Smooth muscle cell (in vitro differentiated cells): ENCODE results near the gene MISP3. TPM values are rescaled to one million over a fixed set of nuclear protein-coding genes. Genes with fewer than 3 reads are reported as not detected.

Experiments
- DNase-seq: peaks from one replicate; lab custom pipeline; 2025; ENCODE audit not compliant: unreplicated experiment; lab: John Stamatoyannopoulos, UW
- H2AFZ ChIP-seq: fragments of 200-600 bp; sonication (generic); 2 replicates; pipeline ENCODE4 v1.6.0; 2016; ENCODE audit warnings: antibody characterized with exemption, low read depth, mild to moderate bottlenecking
- H3F3A ChIP-seq: fragments of 200-600 bp; sonication (generic); 2 replicates; pipeline ENCODE4 v1.6.0; 2017; ENCODE audit warnings: antibody characterized with exemption, low read depth
- H3K27ac ChIP-seq: fragments of 200-600 bp; sonication (generic); 2 replicates; pipeline ENCODE4 v1.5.1; 2016; ENCODE audit warnings: low read depth, mild to moderate bottlenecking
- H3K27me3 ChIP-seq: fragments of 200-600 bp; sonication (generic); 2 replicates; pipeline ENCODE4 v1.6.1; 2016; ENCODE audit warnings: low read depth, mild to moderate bottlenecking
- H3K36me3 ChIP-seq: fragments of 200-600 bp; sonication (generic); 2 replicates; pipeline ENCODE4 v1.5.1; 2016; ENCODE audit warnings: low read depth
- H3K4me1 ChIP-seq: fragments of 200-600 bp; sonication (generic); 2 replicates; pipeline ENCODE4 v1.5.1; 2016; ENCODE audit warnings: low read depth
- H3K4me2 ChIP-seq: fragments of 200-600 bp; sonication (generic); 2 replicates; pipeline ENCODE4 v1.6.0; 2016; ENCODE audit warnings: mild to moderate bottlenecking
- H3K4me3 ChIP-seq: fragments of 200-600 bp; sonication (generic); 2 replicates; pipeline ENCODE4 v1.5.1; 2016; ENCODE audit warnings: mild to moderate bottlenecking
- H3K79me2 ChIP-seq: fragments of 200-600 bp; sonication (generic); 2 replicates; pipeline ENCODE4 v1.6.0; 2016; ENCODE audit warnings: low read depth, mild to moderate bottlenecking
- H3K9ac ChIP-seq: fragments of 200-600 bp; sonication (generic); 2 replicates; pipeline ENCODE4 v1.6.0; 2016; ENCODE audit warnings: low read depth
- H3K9me3 ChIP-seq: fragments of 200-600 bp; sonication (generic); replicated peaks from 2 replicates; pipeline ENCODE4 v1.5.1; 2016; ENCODE audit warnings: low read depth
- H4K20me1 ChIP-seq: fragments of 200-600 bp; sonication (generic); 2 replicates; pipeline ENCODE4 v1.6.0; 2016; ENCODE audit warnings: low read depth
- WGBS: methylation state at CpG from one replicate; pipeline ENCODE4 v1.1.7; 2016; ENCODE audit warnings: low lambda C conversion rate; 5-methylcytosine and 5-hydroxymethylcytosine counted together
- polyA plus RNA-seq: library from polyadenylated mRNA; unstranded; fragments of >200 nt; fragmentation: Nextera tagmentation; extraction: Ambion mirVana; gene quantifications from 2 replicates; pipeline ENCODE4 v1.2.1, GENCODE V29; 2016
- total RNA-seq: library from RNA; depleted of rRNA; stranded (reverse); fragments of >200 nt; gene quantifications from 2 replicates; pipeline ENCODE4 v1.2.3, GENCODE V29; 2014
- TF ChIP-seq, protein P1 (sequence below): fragments of 200-600 bp; sonication (generic); IDR thresholded peaks from 2 replicates; pipeline ENCODE4 v1.5.1; 2017; ENCODE audit warnings: borderline replicate concordance, mild to moderate bottlenecking, antibody characterized with exemption; ENCODE audit not compliant: insufficient read depth, poor library complexity, severe bottlenecking

MISP3 gene
- total and polyA plus RNA-seq, 2 experiments from 2014 or later: 0.61 to 2.4 TPM

DNA sequence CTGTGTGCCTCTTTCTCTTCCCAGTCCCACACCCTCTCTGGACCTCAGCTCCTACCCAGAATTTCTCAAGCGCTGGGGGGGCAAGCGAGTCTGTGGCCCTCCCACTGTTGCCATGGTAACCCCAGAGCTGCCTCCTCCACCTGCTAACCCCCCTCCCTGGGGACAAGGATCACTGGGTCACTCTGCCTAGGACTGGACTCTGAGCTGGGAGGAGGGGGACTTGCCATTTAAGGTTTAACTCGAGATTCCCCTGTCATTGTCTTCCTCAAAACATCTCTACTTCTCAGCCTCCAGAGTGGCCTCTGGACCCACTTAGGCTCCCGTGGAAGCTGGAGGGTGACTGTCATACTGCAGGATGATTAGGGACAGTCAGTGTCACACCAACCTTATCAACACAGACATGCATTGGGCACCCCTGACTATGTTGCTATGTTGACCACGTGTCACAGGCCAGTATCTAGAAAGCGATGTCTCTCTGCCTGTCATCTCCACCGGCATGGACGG lies 12.9 kb upstream of the MISP3 start:
- Histone ChIP-seq H3K36me3 (no peaks in the 10 kb centered on the region), H2AFZ (no peak overlapping the region), H4K20me1 (no peaks in the 10 kb centered on the region), H3K9me3 (no peaks in the 10 kb centered on the region), H3K4me3 (no peak overlapping the region), H3F3A (no peaks in the 10 kb centered on the region), H3K27ac (no peak overlapping the region), H3K27me3 (peaks cover 9% of the 10 kb centered on the region), H3K9ac (no peak overlapping the region), H3K79me2 (no peaks in the 10 kb centered on the region), H3K4me2 (no peak overlapping the region), H3K4me1 (no peaks in the 10 kb centered on the region)
- TF ChIP-seq, protein P1, sequence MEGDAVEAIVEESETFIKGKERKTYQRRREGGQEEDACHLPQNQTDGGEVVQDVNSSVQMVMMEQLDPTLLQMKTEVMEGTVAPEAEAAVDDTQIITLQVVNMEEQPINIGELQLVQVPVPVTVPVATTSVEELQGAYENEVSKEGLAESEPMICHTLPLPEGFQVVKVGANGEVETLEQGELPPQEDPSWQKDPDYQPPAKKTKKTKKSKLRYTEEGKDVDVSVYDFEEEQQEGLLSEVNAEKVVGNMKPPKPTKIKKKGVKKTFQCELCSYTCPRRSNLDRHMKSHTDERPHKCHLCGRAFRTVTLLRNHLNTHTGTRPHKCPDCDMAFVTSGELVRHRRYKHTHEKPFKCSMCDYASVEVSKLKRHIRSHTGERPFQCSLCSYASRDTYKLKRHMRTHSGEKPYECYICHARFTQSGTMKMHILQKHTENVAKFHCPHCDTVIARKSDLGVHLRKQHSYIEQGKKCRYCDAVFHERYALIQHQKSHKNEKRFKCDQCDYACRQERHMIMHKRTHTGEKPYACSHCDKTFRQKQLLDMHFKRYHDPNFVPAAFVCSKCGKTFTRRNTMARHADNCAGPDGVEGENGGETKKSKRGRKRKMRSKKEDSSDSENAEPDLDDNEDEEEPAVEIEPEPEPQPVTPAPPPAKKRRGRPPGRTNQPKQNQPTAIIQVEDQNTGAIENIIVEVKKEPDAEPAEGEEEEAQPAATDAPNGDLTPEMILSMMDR: no peak
- DNase-seq: no peak
- 69% methylated on average over 8 of the region's 8 CpGs for WGBS

DNA sequence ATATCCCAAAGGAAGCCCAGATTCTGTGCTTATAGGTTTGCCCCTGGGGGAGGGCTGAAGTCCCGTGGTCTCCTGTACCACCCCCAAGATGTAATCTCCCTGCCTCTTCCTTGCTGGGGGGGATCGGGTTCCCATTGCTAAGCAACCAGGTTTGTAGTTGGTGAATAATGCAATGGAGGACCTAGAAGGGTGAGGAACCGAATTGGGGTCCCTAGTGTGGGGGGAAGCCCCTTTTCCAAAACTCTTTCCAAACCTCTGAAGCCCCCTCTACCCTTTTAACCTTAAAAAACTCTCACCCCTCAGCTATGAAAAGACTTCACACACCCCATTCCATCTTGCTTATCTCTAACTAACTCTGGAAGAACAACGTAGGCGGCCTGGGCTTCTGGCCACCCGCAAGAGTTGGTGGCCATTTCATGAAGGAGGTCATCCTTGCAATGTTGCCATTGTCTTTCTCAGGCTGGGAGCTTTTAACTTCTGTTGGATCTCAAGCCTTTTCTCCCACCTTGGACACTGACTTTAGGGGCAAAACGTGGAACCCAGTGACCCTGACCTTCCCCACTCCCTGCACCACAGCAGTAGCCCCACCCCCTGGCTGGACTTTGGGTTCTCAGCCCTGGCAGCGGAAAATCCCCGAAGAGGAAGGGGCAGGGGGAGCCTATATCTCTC lies 11.4 kb upstream of the MISP3 start:
- Histone ChIP-seq H4K20me1 (no peaks in the 10 kb centered on the region), H3K36me3 (no peaks in the 10 kb centered on the region), H3K79me2 (no peaks in the 10 kb centered on the region), H2AFZ (no peak overlapping the region), H3K27me3 (peaks cover 9% of the 10 kb centered on the region), H3K9ac (no peak overlapping the region), H3F3A (no peaks in the 10 kb centered on the region), H3K4me3 (no peak overlapping the region), H3K4me1 (no peaks in the 10 kb centered on the region), H3K9me3 (no peaks in the 10 kb centered on the region), H3K4me2 (no peak overlapping the region), H3K27ac (no peak overlapping the region)
- WGBS: 67% methylated on average over 9 of the region's 9 CpGs
- DNase-seq: no peak
- TF ChIP-seq, protein P1: no peak

DNA sequence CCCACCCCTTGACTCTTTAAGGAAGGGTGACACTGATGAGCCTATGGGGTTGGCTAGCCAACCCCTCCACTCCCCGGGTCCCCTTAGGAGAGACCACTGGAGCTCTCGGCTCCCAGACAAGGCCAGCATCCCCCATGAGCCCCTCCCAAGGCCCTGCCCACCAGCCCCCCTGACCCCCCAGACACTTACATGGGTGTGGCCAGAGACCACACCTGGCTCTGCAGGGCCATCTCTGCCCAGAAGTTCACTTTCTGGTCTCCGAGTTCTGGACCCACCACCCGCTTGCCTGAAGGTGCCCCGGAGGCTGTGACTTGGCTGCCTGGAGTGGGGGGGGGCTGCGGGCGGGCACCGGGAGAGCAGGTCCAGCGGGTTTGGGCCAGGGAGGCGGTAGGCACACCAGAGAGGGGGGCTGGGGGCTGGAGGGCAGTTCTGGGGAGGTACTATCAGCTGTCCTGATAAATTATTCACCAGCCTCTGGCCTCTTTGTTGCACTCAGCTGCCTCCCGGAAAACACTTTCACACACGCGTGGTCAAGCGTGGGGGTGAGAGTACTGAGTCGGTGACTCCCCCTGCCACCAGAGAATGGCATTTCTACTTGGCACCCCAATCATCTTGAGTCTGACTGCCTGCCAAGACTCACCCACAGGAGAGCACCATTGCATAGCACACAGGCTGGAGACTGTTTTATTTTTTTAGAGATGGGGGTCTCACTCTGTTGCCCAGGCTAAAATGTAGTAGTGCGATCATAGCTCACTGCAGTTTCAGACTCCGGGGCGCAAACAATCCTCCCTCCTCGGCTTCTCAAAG lies 10.6 kb upstream of the MISP3 start, which contains the start of gene PALM3:
Gene PALM3, minus strand, starts transcription at position 326 of the 807 bp plus-strand sequence. Its CDS starts 96 bp downstream, at position 230.
- H3F3A ChIP-seq: no peaks in the 10 kb centered on the region
- H3K9me3 ChIP-seq: no peaks in the 10 kb centered on the region
- H3K27ac ChIP-seq: no peak within 1 kb of the TSS
- no peak for DNase-seq
- no peaks in the 10 kb centered on the region for H3K36me3 ChIP-seq
- no peaks in the 10 kb centered on the region for H3K79me2 ChIP-seq
- H4K20me1 ChIP-seq: no peaks in the 10 kb centered on the region
- H3K27me3 ChIP-seq: peaks cover 9% of the 10 kb centered on the region
- TF ChIP-seq, protein P1: no peak
- H3K4me1 ChIP-seq: no peaks in the 10 kb centered on the region
- H2AFZ ChIP-seq: no peak within 1 kb of the TSS
- H3K9ac ChIP-seq: no peak within 1 kb of the TSS
- no peak within 1 kb of the TSS for H3K4me3 ChIP-seq
- WGBS: 77% methylated on average over 18 of the region's 19 CpGs
- H3K4me2 ChIP-seq: no peak within 1 kb of the TSS
